Measurements from ENCODE around the gene SF3A1. TPM values are rescaled to one million over a fixed set of nuclear protein-coding genes. Genes with fewer than 3 reads are reported as not detected.
A peak's percentile ranks its signal among the peaks of the same experiment; 100 is the strongest.
"Not testable (repeated sequence)": the region's sequence is repeated elsewhere in the genome, so short reads cannot be mapped to it uniquely, and the experiment has no call there.

The SF3A1 gene
- 50.2 and 54.8 TPM in 2 replicates for total RNA-seq

GRCh38 chr22:30356449-30357235 lies at the start of gene SF3A1, which contains the start of gene CCDC157:
SF3A1 (minus strand) TSS chr22:30356894; CDS start chr22:30356792, 102 bp downstream.
CCDC157 (plus strand) TSS chr22:30357007; CDS start chr22:30366001, 8,994 bp downstream.
- DNase-seq (ENCODE audit: low read depth) = peak; percentile 81
- no peaks in the 10 kb centered on the region for H3K36me3 ChIP-seq (ENCODE audit: control insufficient read depth, insufficient read depth, low read length)
- no peaks in the 10 kb centered on the region for H3K27me3 ChIP-seq (ENCODE audit: control insufficient read depth, insufficient read depth, low read length)
- TF ChIP-seq CTCF (IDR thresholded peaks at IDR 0.05; ENCODE audit: insufficient read depth, low read length, poor library complexity, severe bottlenecking) = no peak
- H3K4me3 ChIP-seq (ENCODE audit: low read depth, low read length) = peak within 1 kb of the TSS; percentile 95

GRCh38 chr22:30406400-30406799 lies 49.7 kb upstream of the SF3A1 start:
- no peak for TF ChIP-seq CTCF (IDR thresholded peaks at IDR 0.05; ENCODE audit: insufficient read depth, low read length, poor library complexity, severe bottlenecking)
- peaks cover 4% of the 10 kb centered on the region for H3K36me3 ChIP-seq (ENCODE audit: control insufficient read depth, insufficient read depth, low read length)

GRCh38 chr22:30405731-30406130 lies 49.0 kb upstream of the SF3A1 start:
- H3K36me3 ChIP-seq (ENCODE audit: control insufficient read depth, insufficient read depth, low read length) = peaks cover 4% of the 10 kb centered on the region
- no peaks in the 10 kb centered on the region for H3K27me3 ChIP-seq (ENCODE audit: control insufficient read depth, insufficient read depth, low read length)
- no peak for DNase-seq (ENCODE audit: low read depth)
- TF ChIP-seq CTCF (IDR thresholded peaks at IDR 0.05; ENCODE audit: insufficient read depth, low read length, poor library complexity, severe bottlenecking) = no peak
- H3K4me3 ChIP-seq (ENCODE audit: low read depth, low read length) = no peak overlapping the region

More at GRCh38 chr22:30406400-30406799, 49.7 kb upstream of the SF3A1 start:
- Histone ChIP-seq H3K4me3 (ENCODE audit: low read depth, low read length) (no peak overlapping the region), H3K27me3 (ENCODE audit: control insufficient read depth, insufficient read depth, low read length) (no peaks in the 10 kb centered on the region)
- no peak for DNase-seq (ENCODE audit: low read depth)

- peaks cover 3% of the 10 kb centered on the region for H3K36me3 ChIP-seq (ENCODE audit: control insufficient read depth, insufficient read depth, low read length)
- no peaks in the 10 kb centered on the region for H3K27me3 ChIP-seq (ENCODE audit: control insufficient read depth, insufficient read depth, low read length)
- DNase-seq (ENCODE audit: low read depth) = no peak
- no peak for TF ChIP-seq CTCF (IDR thresholded peaks at IDR 0.05; ENCODE audit: insufficient read depth, low read length, poor library complexity, severe bottlenecking)
- no peak overlapping the region for H3K4me3 ChIP-seq (ENCODE audit: low read depth, low read length)
Measured at GRCh38 chr22:30404307-30404706, 47.6 kb upstream of the SF3A1 start.

- not testable (repeated sequence) for H3K36me3 ChIP-seq (ENCODE audit: control insufficient read depth, insufficient read depth, low read length); DNase-seq (ENCODE audit: low read depth); H3K27me3 ChIP-seq (ENCODE audit: control insufficient read depth, insufficient read depth, low read length); H3K4me3 ChIP-seq (ENCODE audit: low read depth, low read length)
Measured at GRCh38 chr22:30402766-30403104, 46.0 kb upstream of the SF3A1 start.

GRCh38 chr22:30402028-30402765 lies 45.5 kb upstream of the SF3A1 start:
- no peak for DNase-seq (ENCODE audit: low read depth)
- Histone ChIP-seq H3K4me3 (ENCODE audit: low read depth, low read length) (no peak overlapping the region), H3K36me3 (ENCODE audit: control insufficient read depth, insufficient read depth, low read length) (peaks cover 1% of the 10 kb centered on the region), H3K27me3 (ENCODE audit: control insufficient read depth, insufficient read depth, low read length) (no peaks in the 10 kb centered on the region)
- TF ChIP-seq CTCF (IDR thresholded peaks at IDR 0.05; ENCODE audit: insufficient read depth, low read length, poor library complexity, severe bottlenecking) = no peak

GRCh38 chr22:30401024-30401423 lies 44.3 kb upstream of the SF3A1 start:
- H3K27me3 ChIP-seq (ENCODE audit: control insufficient read depth, insufficient read depth, low read length); H3K4me3 ChIP-seq (ENCODE audit: low read depth, low read length); DNase-seq (ENCODE audit: low read depth); H3K36me3 ChIP-seq (ENCODE audit: control insufficient read depth, insufficient read depth, low read length): not testable (repeated sequence)

Measured in kidney epithelial cell (primary cell).